Stimulated activated CD8-positive, alpha-beta memory T cell treated with anti-CD3 and anti-CD28 coated beads, Interleukin-12 subunit alpha, Interleukin-12 subunit beta, amount 100 ng/mL, for 4 hours (primary cell): ENCODE results near the gene PLS1.

Experiments used
- DNase-seq: peaks from one replicate; pipeline ENCODE4 v3.0.0-alpha.2; 2020; ENCODE audit warnings: low read depth

Gene PLS1

DNA sequence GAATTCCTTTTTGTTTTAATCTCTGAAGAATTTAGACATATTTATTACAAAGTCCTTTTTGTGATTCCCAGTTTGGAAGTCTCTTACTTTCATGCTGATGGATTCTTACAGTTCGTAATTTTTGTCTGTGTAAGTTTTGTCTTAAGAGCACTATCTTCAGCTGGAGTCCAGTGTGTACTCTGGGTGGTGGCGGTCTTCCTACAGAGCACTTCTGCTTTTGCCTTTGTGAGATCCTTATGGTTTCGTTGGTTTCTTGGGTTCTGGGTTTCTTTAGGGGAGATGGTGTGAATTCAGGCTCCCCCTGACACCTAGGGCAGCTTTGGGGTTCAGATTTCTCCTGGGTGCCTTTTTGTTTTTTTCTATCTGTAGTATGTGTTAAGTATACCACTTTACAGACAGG lies 45.3 kb downstream of the PLS1 start:
- DNase-seq = no peak

- DNase-seq = no peak
Observed at GRCh38 chr3:142642956-142643355, 46.8 kb downstream of the PLS1 start.

- DNase-seq = no peak
Observed at GRCh38 chr3:142644502-142644901, 48.3 kb downstream of the PLS1 start.

DNA sequence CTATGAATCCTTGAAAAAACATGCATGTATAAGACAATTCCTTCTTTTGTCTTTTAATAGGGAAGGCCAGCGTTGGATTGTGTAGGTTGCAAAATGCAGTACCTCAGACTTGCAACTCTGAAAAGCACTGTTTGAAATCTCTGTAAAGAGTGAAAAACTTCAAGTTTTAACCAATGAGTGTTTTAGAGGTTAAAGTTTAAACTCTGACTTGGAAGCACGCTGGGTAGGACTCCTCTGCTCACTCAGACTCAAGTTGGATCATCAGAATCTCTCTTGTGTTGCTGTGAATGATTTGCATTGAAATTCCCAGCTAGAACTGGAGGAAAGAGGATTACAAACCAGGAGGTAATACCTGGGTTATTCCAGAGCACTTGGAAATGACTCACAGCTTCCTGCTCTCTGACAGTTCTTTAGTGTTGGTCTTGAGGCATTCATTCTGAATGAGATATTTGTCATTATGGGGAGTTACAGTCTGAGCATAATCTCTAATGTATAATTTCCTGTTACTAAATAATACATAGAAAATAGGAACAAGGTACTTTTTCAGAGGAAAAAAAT lies 49.1 kb downstream of the PLS1 start:
- DNase-seq = no peak

DNA sequence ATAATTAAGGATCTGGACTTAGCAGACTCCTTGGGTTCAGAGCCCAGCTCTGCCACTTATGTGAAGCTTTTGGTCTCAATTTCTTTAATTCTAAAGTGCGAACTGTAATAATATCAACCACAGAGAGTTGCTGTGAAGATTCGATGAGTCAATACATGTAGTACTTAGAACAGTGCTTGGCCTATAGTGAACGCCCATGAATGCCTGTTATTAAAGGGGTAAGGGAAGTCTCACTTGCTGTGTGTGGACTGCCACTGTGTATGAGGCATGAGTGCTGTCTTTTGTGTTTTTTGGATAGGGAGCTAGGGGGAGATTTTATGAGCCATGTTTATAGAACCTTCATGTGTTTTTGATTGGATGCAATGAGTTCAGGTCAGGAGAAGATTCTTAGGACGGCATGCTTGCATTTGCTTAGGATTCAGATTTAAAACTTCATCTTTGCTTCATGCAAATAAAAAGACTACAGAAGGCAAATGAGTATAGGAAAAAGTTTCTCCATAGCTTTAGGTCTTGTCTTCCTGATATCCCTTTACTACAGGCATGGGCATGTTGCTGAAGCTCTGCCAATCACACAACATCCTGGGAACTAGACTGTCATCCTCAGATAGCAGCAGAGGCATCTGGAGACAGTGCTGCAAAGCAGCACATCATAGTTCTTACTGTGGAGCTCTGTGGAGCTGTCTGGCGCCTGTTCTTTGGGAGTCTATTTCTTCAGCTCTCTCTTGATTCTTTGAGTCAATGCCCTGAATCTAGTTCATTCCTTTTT lies 50.0 kb downstream of the PLS1 start:
- no peak for DNase-seq

DNA sequence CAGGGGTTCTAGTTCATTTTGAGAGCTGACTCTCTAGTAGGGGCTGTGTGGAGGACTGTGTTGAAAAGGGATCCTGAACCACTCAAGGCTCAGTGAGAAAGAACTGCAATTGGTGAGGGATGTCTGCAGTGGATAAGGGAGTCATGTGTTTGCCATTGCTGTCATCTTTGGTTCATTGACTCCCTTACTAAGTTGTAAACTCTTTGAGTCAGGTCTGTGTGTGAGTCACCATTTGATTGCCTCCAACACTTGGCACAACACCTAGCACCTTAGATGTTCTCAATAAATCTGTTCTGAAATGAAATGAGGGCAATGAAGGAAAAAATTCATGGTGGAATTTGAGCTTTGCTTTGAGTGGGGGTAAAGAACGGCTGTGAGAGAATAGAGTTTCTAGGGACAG lies 51.7 kb downstream of the PLS1 start:
- no peak for DNase-seq

GRCh38 chr3:142648950-142649349 lies 52.8 kb downstream of the PLS1 start:
- DNase-seq = no peak

- DNase-seq = no peak
Observed at GRCh38 chr3:142650001-142650693, 54.0 kb downstream of the PLS1 start.

DNA sequence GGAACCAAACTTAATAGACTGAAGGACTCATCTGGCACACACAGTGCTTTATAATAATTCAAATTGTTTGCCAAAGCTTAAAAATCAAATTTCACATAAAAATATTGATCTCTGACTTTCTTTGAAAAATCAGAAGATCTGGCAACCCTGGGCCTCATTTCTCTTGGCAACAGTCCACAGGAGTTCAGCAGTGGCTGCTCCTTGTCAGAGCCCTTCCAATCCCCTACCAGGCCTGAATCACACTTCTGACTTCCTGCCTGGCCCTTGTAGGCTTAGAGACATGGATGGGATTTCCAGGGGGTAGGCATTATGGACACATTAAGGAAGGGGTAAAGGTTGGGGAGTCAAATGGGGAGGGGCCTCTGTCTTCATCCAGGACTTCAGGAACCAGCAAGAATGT lies 55.5 kb downstream of the PLS1 start:
- no peak for DNase-seq

- no peak for DNase-seq
Observed at GRCh38 chr3:142652826-142653292, 56.7 kb downstream of the PLS1 start.

DNA sequence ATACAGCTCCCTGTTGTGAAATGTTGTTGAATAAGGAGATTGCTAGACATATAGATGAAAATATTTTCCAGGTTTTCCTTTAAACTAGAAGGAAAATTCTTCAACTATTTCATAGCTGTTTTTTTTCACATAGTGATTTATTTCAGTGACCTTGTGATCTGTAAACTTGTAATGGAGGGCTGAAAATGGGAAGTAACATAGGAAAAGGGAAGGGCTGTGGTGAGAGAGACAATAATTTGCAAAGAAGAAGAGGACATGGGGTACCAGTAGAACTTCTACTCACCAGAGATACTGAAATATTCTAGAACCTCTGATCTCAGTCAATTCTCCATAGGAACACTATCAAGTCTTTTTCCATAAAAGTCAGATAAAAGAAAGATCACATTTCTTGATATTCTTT lies 60.4 kb downstream of the PLS1 start:
- DNase-seq = no peak

- no peak for DNase-seq
Observed at GRCh38 chr3:142657033-142657432, 60.8 kb downstream of the PLS1 start.

GRCh38 chr3:142660383-142660782 lies 64.2 kb downstream of the PLS1 start:
- DNase-seq = no peak

DNA sequence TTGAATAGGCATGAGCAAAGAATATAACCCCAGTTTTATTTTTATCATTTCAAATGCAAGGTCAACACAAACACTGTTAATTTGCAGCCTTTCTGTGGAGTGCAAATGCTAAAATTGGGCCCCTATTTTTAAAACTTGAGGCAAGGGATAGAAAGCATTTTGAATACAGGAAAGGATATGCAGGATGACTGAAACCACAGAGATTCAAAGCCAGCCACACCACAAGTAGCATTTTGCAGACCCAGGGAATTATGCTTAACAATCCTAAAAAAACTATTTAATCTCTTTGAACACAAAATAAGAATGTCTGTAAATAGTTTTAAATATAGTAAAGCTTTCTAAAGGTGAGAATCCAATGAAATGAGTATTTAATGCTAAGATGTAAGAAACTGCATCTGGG lies 64.7 kb downstream of the PLS1 start:
- DNase-seq = no peak

DNA sequence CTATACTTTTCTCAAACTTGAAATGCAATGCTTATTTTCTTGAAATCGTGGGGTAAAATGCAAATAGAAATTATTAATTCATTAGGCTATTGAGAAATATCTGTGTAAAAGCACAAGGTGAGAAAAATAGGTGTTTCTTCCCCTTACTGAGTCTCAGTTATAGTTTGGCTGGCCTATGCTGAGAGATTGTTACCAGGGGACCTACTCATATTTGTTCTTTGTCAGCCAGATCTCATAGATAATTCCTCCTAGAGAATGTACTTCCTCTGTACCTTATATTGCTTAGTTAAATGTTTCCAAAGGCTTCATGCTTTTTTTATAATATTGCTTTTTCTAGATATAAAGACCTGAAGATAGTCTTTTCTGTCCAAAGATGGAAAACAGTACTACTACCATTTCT lies 67.7 kb downstream of the PLS1 start:
- DNase-seq = no peak

GRCh38 chr3:142664311-142664710 lies 68.1 kb downstream of the PLS1 start:
- no peak for DNase-seq

GRCh38 chr3:142664819-142665218 lies 68.6 kb downstream of the PLS1 start:
- DNase-seq = no peak

GRCh38 chr3:142670120-142670519 lies 73.9 kb downstream of the PLS1 start:
- DNase-seq = no peak

DNA sequence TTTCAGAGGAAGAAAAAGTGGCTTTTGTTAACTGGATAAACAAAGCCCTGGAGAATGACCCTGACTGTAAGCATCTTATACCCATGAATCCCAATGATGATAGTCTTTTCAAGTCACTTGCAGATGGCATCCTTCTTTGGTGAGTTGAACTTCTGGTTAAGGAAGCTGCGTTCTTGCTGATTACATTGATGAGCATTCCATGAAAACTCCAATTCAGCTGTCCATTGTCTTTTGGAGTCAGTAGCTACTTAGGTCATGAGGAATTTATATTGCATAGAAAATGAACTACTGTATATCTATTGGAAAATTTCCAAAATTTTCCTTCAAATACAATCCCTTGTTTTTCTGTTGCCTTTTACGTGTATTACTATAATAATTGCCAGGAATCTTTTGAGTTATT lies 80.0 kb downstream of the PLS1 start:
- no peak for DNase-seq

DNA sequence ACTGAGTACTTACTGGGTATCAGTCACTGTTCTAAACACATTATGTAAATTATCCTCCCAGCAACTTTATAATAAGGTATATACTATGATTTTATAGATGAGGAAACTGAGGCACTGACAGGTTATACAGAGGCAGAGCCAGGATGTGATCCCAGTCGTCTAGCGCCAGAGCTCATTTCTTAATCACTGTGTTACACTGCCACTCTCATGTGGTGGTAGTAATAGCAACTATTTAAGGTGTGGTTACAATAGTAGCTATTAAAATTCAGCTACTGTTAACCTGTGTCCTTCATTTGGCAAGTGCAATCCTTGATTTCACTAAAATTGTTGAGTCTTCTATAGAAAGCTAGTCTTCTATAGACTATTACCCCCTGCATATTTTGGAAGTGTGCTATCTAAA lies 84.5 kb downstream of the PLS1 start:
- DNase-seq = no peak

- DNase-seq = no peak
Observed at GRCh38 chr3:142690613-142691012, 94.4 kb downstream of the PLS1 start.

DNA sequence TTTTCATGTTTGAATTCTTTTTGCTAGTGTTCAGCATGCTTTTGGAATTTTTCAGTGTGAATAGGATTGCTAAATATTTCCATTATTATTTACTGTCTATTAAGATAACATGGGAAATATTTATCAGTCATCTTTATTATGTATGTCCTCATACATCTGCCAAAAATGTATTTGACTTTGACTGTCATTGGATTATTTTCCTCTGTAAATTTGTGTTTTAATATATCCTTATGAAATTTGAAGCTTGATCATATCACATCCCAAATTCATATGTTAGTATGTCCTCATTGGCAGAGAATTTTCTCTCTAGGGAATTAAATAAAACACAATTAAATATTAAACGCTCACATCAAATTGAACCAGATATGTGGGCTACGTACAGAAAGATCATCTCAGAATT lies 95.3 kb downstream of the PLS1 start:
- no peak for DNase-seq

DNA sequence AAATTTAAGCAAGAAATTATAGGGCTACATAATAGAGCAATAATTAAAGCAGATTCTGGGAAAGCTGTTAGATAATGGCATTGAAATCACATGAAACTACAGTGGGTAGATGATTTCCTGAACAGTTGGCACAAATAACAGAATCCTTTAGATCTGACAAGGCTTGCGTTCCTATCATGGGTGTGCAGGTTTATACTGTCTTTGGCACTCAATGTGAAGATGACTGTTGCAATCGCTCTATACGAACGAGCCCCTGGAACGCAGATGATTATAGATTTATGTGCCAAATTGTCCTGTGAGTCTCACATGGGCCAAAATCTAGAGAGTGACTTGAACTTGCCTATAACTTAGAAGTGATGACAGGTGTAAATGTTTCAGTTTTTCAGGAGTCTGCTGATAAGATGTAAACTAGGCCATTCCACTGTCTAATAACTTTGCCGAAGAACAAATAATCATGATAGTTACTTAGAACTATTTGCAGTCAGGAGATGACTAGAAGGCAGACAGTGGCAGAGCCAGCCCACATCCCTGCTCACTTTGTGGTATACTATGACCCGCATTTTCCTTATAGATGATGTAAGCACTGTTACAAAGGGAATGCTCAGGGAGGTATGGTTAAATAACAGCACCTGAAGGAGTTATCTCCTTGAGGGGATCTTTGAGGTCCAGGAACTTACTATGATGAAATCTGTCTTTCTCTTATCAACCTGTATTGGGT lies 97.1 kb downstream of the PLS1 start:
- no peak for DNase-seq
